ENCODE measurements around the gene FERMT1.

GRCh38 chr20:6094063-6094462, 28.8 kb downstream of the FERMT1 start:
- TF ChIP-seq POLR2AphosphoS5 (IDR thresholded peaks at IDR 0.05) (no peak), CTCF (IDR thresholded peaks at IDR 0.05) (no peak), POLR2A (IDR thresholded peaks at IDR 0.05) (no peak), EP300 (IDR thresholded peaks at IDR 0.05) (no peak)

Measured in sigmoid colon (tissue), 4 donors.